ENCODE data around the gene LRRC41. TPM values are rescaled to one million over a fixed set of nuclear protein-coding genes. Genes with fewer than 3 reads are reported as not detected.

The LRRC41 gene
- total and polyA plus RNA-seq, 4 donors, result 22.0 to 58.4 (median 27.7) TPM

GRCh38 chr1:46352363-46352762 is 48.9 kb upstream of the LRRC41 start:
- Histone ChIP-seq H3K36me3 (ENCODE audit: control insufficient read depth in 4 of 4, insufficient read depth in 3 of 4, low read depth in 1 of 4, low read length in 3 of 4) (peaks cover 4 to 54% (median 33%) of the 10 kb centered on the region in 4 donors), H3K27ac (ENCODE audit: low read depth in 1 of 2, low read length in 2 of 2) (no peak overlapping the region), H3K9me3 (ENCODE audit: control insufficient read depth in 4 of 4, low read length in 3 of 4) (no peaks in the 10 kb centered on the region), H3K9ac (ENCODE audit: low read depth in 1 of 2, low read length in 2 of 2) (no peak overlapping the region), H3K4me1 (ENCODE audit: control insufficient read depth in 4 of 4, insufficient read depth in 4 of 4, low read length in 3 of 4) (no peaks in the 10 kb centered on the region), H3K27me3 (ENCODE audit: control insufficient read depth in 4 of 4, insufficient read depth in 4 of 4, low read length in 3 of 4) (no peaks in the 10 kb centered on the region), H3K4me3 (ENCODE audit: low read depth in 1 of 3, low read length in 3 of 3) (no peak overlapping the region)
- TF ChIP-seq YY1 (IDR thresholded peaks at IDR 0.05) (no peak), SP1 (IDR thresholded peaks at IDR 0.05) (no peak), GABPA (IDR thresholded peaks at IDR 0.05 in 1 of 2, conservative IDR thresholded peaks at IDR 0.05 in 1 of 2) (no peak), RAD21 (IDR thresholded peaks at IDR 0.05) (no peak), NR2F2 (IDR thresholded peaks at IDR 0.05) (no peak), FOXA2 (IDR thresholded peaks at IDR 0.05) (no peak), JUND (IDR thresholded peaks at IDR 0.05) (no peak), HNF4A (conservative IDR thresholded peaks at IDR 0.05) (no peak), ZBTB33 (IDR thresholded peaks at IDR 0.05) (no peak), FOXA1 (IDR thresholded peaks at IDR 0.05) (no peak), HNF4G (IDR thresholded peaks at IDR 0.05) (no peak)
- TF ChIP-seq, protein P1, sequence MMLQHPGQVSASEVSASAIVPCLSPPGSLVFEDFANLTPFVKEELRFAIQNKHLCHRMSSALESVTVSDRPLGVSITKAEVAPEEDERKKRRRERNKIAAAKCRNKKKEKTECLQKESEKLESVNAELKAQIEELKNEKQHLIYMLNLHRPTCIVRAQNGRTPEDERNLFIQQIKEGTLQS (IDR thresholded peaks at IDR 0.05), result no peak
- TF ChIP-seq, protein P2, sequence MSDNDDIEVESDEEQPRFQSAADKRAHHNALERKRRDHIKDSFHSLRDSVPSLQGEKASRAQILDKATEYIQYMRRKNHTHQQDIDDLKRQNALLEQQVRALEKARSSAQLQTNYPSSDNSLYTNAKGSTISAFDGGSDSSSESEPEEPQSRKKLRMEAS (IDR thresholded peaks at IDR 0.05), result no peak
- TF ChIP-seq, protein P3, sequence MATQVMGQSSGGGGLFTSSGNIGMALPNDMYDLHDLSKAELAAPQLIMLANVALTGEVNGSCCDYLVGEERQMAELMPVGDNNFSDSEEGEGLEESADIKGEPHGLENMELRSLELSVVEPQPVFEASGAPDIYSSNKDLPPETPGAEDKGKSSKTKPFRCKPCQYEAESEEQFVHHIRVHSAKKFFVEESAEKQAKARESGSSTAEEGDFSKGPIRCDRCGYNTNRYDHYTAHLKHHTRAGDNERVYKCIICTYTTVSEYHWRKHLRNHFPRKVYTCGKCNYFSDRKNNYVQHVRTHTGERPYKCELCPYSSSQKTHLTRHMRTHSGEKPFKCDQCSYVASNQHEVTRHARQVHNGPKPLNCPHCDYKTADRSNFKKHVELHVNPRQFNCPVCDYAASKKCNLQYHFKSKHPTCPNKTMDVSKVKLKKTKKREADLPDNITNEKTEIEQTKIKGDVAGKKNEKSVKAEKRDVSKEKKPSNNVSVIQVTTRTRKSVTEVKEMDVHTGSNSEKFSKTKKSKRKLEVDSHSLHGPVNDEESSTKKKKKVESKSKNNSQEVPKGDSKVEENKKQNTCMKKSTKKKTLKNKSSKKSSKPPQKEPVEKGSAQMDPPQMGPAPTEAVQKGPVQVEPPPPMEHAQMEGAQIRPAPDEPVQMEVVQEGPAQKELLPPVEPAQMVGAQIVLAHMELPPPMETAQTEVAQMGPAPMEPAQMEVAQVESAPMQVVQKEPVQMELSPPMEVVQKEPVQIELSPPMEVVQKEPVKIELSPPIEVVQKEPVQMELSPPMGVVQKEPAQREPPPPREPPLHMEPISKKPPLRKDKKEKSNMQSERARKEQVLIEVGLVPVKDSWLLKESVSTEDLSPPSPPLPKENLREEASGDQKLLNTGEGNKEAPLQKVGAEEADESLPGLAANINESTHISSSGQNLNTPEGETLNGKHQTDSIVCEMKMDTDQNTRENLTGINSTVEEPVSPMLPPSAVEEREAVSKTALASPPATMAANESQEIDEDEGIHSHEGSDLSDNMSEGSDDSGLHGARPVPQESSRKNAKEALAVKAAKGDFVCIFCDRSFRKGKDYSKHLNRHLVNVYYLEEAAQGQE (IDR thresholded peaks at IDR 0.05), result no peak
- TF ChIP-seq, protein P4, sequence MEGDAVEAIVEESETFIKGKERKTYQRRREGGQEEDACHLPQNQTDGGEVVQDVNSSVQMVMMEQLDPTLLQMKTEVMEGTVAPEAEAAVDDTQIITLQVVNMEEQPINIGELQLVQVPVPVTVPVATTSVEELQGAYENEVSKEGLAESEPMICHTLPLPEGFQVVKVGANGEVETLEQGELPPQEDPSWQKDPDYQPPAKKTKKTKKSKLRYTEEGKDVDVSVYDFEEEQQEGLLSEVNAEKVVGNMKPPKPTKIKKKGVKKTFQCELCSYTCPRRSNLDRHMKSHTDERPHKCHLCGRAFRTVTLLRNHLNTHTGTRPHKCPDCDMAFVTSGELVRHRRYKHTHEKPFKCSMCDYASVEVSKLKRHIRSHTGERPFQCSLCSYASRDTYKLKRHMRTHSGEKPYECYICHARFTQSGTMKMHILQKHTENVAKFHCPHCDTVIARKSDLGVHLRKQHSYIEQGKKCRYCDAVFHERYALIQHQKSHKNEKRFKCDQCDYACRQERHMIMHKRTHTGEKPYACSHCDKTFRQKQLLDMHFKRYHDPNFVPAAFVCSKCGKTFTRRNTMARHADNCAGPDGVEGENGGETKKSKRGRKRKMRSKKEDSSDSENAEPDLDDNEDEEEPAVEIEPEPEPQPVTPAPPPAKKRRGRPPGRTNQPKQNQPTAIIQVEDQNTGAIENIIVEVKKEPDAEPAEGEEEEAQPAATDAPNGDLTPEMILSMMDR (IDR thresholded peaks at IDR 0.05; ENCODE audit: low read depth, low read length, missing input control), result no peak
- 90% methylated on average over 2 of the region's 2 CpGs for WGBS
- DNase-seq (ENCODE audit: low spot score), result no peak

GRCh38 chr1:46345281-46345680 is 41.9 kb upstream of the LRRC41 start:
- no peak for DNase-seq (ENCODE audit: low spot score)
- Histone ChIP-seq H3K4me1 (ENCODE audit: control insufficient read depth in 4 of 4, insufficient read depth in 4 of 4, low read length in 3 of 4) (peaks cover 0 to 7% (median 6%) of the 10 kb centered on the region in 4 donors), H3K4me3 (ENCODE audit: low read depth in 1 of 3, low read length in 3 of 3) (no peak overlapping the region), H3K27ac (ENCODE audit: low read depth in 1 of 2, low read length in 2 of 2) (no peak overlapping the region), H3K27me3 (ENCODE audit: control insufficient read depth in 4 of 4, insufficient read depth in 4 of 4, low read length in 3 of 4) (no peaks in the 10 kb centered on the region), H3K9ac (ENCODE audit: low read depth in 1 of 2, low read length in 2 of 2) (no peak overlapping the region), H3K36me3 (ENCODE audit: control insufficient read depth in 4 of 4, insufficient read depth in 3 of 4, low read depth in 1 of 4, low read length in 3 of 4) (peaks cover 2 to 32% (median 17%) of the 10 kb centered on the region in 4 donors), H3K9me3 (ENCODE audit: control insufficient read depth in 4 of 4, low read length in 3 of 4) (no peaks in the 10 kb centered on the region)
- no peak for TF ChIP-seq SP1 (IDR thresholded peaks at IDR 0.05)
- no peak for TF ChIP-seq EGR1 (IDR thresholded peaks at IDR 0.05; ENCODE audit: low read depth in 2 of 2)
- TF ChIP-seq, protein P2 (IDR thresholded peaks at IDR 0.05), result no peak
- TF ChIP-seq, protein P3 (IDR thresholded peaks at IDR 0.05), result no peak
- TF ChIP-seq RXRA (IDR thresholded peaks at IDR 0.05), result no peak
- peak; percentile 8 to 33 for TF ChIP-seq HNF4A (conservative IDR thresholded peaks at IDR 0.05)
- TF ChIP-seq JUND (IDR thresholded peaks at IDR 0.05), result no peak

Measured in liver (tissue), 9 donors.